Fibroblast of lung (primary cell): ENCODE measurements around the gene KIR2DL3. TPM values are rescaled to one million over a fixed set of nuclear protein-coding genes. Genes with fewer than 3 reads are reported as not detected.
"Not testable (repeated sequence)": the region's sequence is repeated elsewhere in the genome, so short reads cannot be mapped to it uniquely, and the experiment has no call there.

Experiments used
- DNase-seq, 2 donors: peaks; one replicate each; pipeline versions ENCODE4 v3.0.0 to v3.0.0-alpha.2; 2010; ENCODE audit warnings: low read depth in 2 of 2
- H2AFZ ChIP-seq: 2 replicates; pipeline ENCODE4 v1.5.1; 2012; ENCODE audit warnings: low read length, control low read depth, inconsistent platforms
- H3K27ac ChIP-seq: 2 replicates; pipeline ENCODE4 v1.5.1; 2011; ENCODE audit warnings: low read length, control low read depth; ENCODE audit not compliant: insufficient read depth
- H3K27me3 ChIP-seq: 2 replicates; pipeline ENCODE4 v1.5.1; 2011; ENCODE audit warnings: mild to moderate bottlenecking, low read length; ENCODE audit not compliant: control insufficient read depth, insufficient read depth
- H3K36me3 ChIP-seq: 2 replicates; pipeline ENCODE4 v1.5.1; 2011; ENCODE audit warnings: low read length; ENCODE audit not compliant: control insufficient read depth, insufficient read depth
- H3K4me1 ChIP-seq: 2 replicates; pipeline ENCODE4 v1.5.1; 2011; ENCODE audit warnings: low read length; ENCODE audit not compliant: control insufficient read depth, insufficient read depth; ENCODE audit errors: extremely low read depth
- H3K4me2 ChIP-seq: 2 replicates; pipeline ENCODE4 v1.5.1; 2011; ENCODE audit warnings: low read length, control low read depth; ENCODE audit not compliant: insufficient read depth; ENCODE audit errors: extremely low read depth
- H3K4me3 ChIP-seq, 4 experiments: fragments of 200-600 bp in 1 of 4; sonication (generic) in 1 of 4; replicated peaks in 1 of 4; 2 replicates each; pipeline ENCODE4 v1.5.1; 2011 to 2016; ENCODE audit warnings: low read length in 4 of 4, low read depth in 3 of 4, mild to moderate bottlenecking in 3 of 4, control low read depth in 2 of 4, inconsistent platforms in 1 of 4, mixed read lengths in 1 of 4; ENCODE audit not compliant: insufficient read depth in 1 of 4; ENCODE audit errors: control extremely low read depth in 1 of 4
- H3K79me2 ChIP-seq: 2 replicates; pipeline ENCODE4 v1.5.1; 2012; ENCODE audit warnings: mild to moderate bottlenecking, low read length, inconsistent platforms; ENCODE audit not compliant: control insufficient read depth, insufficient read depth
- H3K9ac ChIP-seq: 2 replicates; pipeline ENCODE4 v1.5.1; 2011; ENCODE audit warnings: mild to moderate bottlenecking, low read length, control low read depth; ENCODE audit not compliant: insufficient read depth
- H3K9me3 ChIP-seq: 2 replicates; pipeline ENCODE4 v1.5.1; 2012; ENCODE audit warnings: low read depth, low read length; ENCODE audit not compliant: control insufficient read depth, insufficient read depth
- H4K20me1 ChIP-seq: 2 replicates; pipeline ENCODE4 v1.5.1; 2011; ENCODE audit warnings: low read length; ENCODE audit not compliant: control insufficient read depth, insufficient read depth; ENCODE audit errors: extremely low read depth
- EZH2 ChIP-seq: IDR thresholded peaks from 2 replicates; pipeline ENCODE4 v1.5.1; 2012; ENCODE audit warnings: low read length, control low read depth, mild to moderate bottlenecking; ENCODE audit errors: missing control alignments
- polyA plus RNA-seq, 2 donors: library from polyadenylated mRNA; depleted of rRNA in 1 of 2; stranded (reverse) in 1 of 2; unstranded in 1 of 2; fragments of >200 nt; gene quantifications; 2 replicates each; pipeline ENCODE4 v1.2.1, GENCODE V29; 2011 to 2012; ENCODE audit warnings: missing spikeins in 1 of 2
- total RNA-seq: library from RNA; depleted of rRNA; stranded (reverse); fragments of >200 nt; gene quantifications from 2 replicates; pipeline ENCODE4 v1.2.1, GENCODE V29; 2014
- TF ChIP-seq, protein P1 (sequence below), 2 donors: IDR thresholded peaks in 1 of 2; conservative IDR thresholded peaks in 1 of 2; 1 replicate in 1 of 2; 2 replicates in 1 of 2; pipeline ENCODE4 v1.5.1; 2011 to 2012; ENCODE audit warnings: low read length in 2 of 2, control low read depth in 1 of 2, inconsistent platforms in 1 of 2, low read depth in 1 of 2, mild to moderate bottlenecking in 1 of 2

The KIR2DL3 gene
- total and polyA plus RNA-seq, 2 donors (not counting 1 experiment from before 2014, with no cell fraction given), result not detected

DNA sequence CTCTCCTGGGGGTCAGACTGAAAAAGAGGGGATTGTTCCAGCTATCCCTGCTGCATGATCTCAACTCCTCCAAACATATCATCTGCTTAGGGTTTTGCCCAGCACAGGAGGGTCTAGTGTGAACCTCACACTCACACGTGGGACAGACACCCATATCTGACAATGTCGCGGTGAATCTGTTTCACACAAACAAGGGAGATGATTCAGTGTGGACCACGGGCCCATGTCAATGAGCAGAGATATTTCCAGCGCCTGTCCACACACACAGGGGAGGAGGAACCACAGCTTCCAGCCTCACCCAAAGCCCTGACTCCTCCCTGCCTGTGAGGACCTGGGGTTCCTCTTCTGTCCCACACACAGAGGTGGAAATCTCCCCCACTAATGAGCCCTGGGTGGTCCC is 43.7 kb upstream of the KIR2DL3 start:
- Histone ChIP-seq H2AFZ (no peak overlapping the region), H3K4me1 (no peaks in the 10 kb centered on the region), H3K9ac (no peak overlapping the region), H3K4me3 (no peak overlapping the region), H3K27me3 (no peaks in the 10 kb centered on the region), H3K9me3 (no peaks in the 10 kb centered on the region), H3K27ac (no peak overlapping the region), H3K79me2 (no peaks in the 10 kb centered on the region), H3K4me2 (no peak overlapping the region), H4K20me1 (no peaks in the 10 kb centered on the region), H3K36me3 (no peaks in the 10 kb centered on the region)
- TF ChIP-seq, protein P1, sequence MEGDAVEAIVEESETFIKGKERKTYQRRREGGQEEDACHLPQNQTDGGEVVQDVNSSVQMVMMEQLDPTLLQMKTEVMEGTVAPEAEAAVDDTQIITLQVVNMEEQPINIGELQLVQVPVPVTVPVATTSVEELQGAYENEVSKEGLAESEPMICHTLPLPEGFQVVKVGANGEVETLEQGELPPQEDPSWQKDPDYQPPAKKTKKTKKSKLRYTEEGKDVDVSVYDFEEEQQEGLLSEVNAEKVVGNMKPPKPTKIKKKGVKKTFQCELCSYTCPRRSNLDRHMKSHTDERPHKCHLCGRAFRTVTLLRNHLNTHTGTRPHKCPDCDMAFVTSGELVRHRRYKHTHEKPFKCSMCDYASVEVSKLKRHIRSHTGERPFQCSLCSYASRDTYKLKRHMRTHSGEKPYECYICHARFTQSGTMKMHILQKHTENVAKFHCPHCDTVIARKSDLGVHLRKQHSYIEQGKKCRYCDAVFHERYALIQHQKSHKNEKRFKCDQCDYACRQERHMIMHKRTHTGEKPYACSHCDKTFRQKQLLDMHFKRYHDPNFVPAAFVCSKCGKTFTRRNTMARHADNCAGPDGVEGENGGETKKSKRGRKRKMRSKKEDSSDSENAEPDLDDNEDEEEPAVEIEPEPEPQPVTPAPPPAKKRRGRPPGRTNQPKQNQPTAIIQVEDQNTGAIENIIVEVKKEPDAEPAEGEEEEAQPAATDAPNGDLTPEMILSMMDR (conservative IDR thresholded peaks at IDR 0.05 in 1 of 2, IDR thresholded peaks at IDR 0.05 in 1 of 2; ENCODE audit: low read depth in 1 of 2, low read length in 2 of 2), result no peak
- no peak for TF ChIP-seq EZH2
- no peak for DNase-seq

DNA sequence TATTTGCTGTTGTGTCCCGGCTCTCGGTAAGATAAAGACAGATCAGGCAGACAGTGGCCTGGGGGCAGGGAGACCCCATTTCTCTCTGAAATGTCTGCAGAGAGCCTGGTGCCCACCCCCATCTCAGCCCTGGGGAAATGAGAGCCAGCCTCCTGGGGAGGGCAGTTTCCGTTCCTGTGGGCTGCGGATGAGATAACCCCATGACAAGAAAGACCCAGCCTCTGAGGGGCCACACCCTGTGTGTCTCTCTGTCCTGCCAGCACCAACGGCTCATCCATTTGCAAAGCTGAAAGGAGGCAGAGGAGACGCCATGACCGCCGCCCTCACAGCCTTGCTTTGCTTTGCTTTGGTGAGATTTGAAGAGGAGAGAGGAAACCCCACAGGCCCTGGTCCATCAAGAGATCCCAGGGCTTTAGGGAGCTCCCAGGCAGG is 42.2 kb upstream of the KIR2DL3 start:
- no peak overlapping the region for H2AFZ ChIP-seq
- no peaks in the 10 kb centered on the region for H3K4me1 ChIP-seq
- no peak overlapping the region for H3K4me3 ChIP-seq
- H3K9ac ChIP-seq, result no peak overlapping the region
- H3K27ac ChIP-seq, result no peak overlapping the region
- H3K27me3 ChIP-seq, result no peaks in the 10 kb centered on the region
- TF ChIP-seq, protein P1 (conservative IDR thresholded peaks at IDR 0.05 in 1 of 2, IDR thresholded peaks at IDR 0.05 in 1 of 2; ENCODE audit: low read depth in 1 of 2, low read length in 2 of 2), result no peak
- TF ChIP-seq EZH2, result no peak
- no peak overlapping the region for H3K4me2 ChIP-seq
- no peaks in the 10 kb centered on the region for H3K36me3 ChIP-seq
- no peak for DNase-seq
- H3K9me3 ChIP-seq, result no peaks in the 10 kb centered on the region
- no peaks in the 10 kb centered on the region for H3K79me2 ChIP-seq
- no peaks in the 10 kb centered on the region for H4K20me1 ChIP-seq

DNA sequence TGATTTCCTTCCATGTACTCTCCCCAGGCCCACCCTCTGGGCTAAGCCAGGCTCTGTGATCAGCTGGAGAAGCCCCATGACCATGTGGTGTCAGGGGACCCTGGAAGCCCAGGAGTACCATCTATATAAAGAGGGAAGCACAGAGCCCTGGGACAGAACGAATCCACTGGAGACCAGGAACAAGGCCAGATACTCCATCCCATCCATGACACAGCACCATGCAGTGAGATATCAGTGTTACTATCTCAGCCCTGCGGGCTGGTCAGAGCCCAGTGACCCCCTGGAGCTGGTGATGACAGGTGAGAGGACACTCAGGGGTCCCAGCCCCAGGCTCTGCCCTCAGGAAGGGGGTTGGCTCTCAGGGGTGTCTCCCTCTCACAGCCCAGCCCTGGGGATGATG is 41.5 kb upstream of the KIR2DL3 start:
- Histone ChIP-seq H3K4me2 (no peak overlapping the region), H3K27me3 (no peaks in the 10 kb centered on the region), H3K4me3 (no peak overlapping the region), H3K27ac (no peak overlapping the region), H3K4me1 (no peaks in the 10 kb centered on the region), H3K79me2 (no peaks in the 10 kb centered on the region), H3K9ac (no peak overlapping the region), H3K9me3 (no peaks in the 10 kb centered on the region), H3K36me3 (no peaks in the 10 kb centered on the region), H2AFZ (no peak overlapping the region), H4K20me1 (no peaks in the 10 kb centered on the region)
- DNase-seq, result no peak
- TF ChIP-seq, protein P1 (conservative IDR thresholded peaks at IDR 0.05 in 1 of 2, IDR thresholded peaks at IDR 0.05 in 1 of 2; ENCODE audit: low read depth in 1 of 2, low read length in 2 of 2), result no peak
- TF ChIP-seq EZH2, result no peak

DNA sequence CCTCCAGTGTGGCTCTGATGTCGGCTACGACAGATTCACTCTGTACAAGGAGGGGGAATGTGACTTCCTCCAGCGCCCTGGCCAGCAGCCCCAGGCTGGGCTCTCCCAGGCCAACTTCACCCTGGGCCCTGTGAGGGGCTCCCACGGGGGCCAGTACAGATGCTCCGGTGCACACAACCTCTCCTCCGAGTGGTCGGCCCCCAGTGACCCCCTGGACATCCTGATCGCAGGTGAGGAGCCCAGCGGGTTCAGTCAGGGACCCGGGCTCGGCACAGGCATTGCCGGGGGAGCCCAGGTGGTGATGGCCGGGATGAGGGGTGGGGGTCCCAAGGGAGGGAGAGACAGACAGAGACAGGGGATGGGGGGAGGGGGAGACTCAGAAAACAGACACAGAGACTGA is 40.6 kb upstream of the KIR2DL3 start:
- not testable (repeated sequence) for H3K9ac ChIP-seq, H4K20me1 ChIP-seq, H3K79me2 ChIP-seq, H3K4me3 ChIP-seq, H3K27ac ChIP-seq, H3K27me3 ChIP-seq, DNase-seq, H3K4me1 ChIP-seq, H3K9me3 ChIP-seq, H2AFZ ChIP-seq, H3K36me3 ChIP-seq, H3K4me2 ChIP-seq
